Suprapubic skin (tissue), 4 donors: ENCODE results near the gene L1TD1. TPM values are rescaled to one million over a fixed set of nuclear protein-coding genes. Genes with fewer than 3 reads are reported as not detected.
"Not testable (repeated sequence)": the region's sequence is repeated elsewhere in the genome, so short reads cannot be mapped to it uniquely, and the experiment has no call there.

Source experiments
- DNase-seq, 2 donors: peaks; one replicate each; pipeline ENCODE4 v3.0.0-alpha.2; 2019; ENCODE audit warnings: low spot score in 2 of 2
- H3K27ac ChIP-seq: fragments of 200-600 bp; sonication (generic); one replicate; pipeline ENCODE4 v1.5.1; 2019
- H3K27me3 ChIP-seq: fragments of 200-600 bp; sonication (generic); one replicate; pipeline ENCODE4 v1.5.1; 2019
- H3K36me3 ChIP-seq: fragments of 200-600 bp; sonication (generic); one replicate; pipeline ENCODE4 v1.5.1; 2019
- H3K4me1 ChIP-seq: fragments of 200-600 bp; sonication (generic); one replicate; pipeline ENCODE4 v1.5.1; 2019
- H3K4me3 ChIP-seq: fragments of 200-600 bp; sonication (generic); one replicate; pipeline ENCODE4 v1.5.1; 2019; ENCODE audit warnings: mild to moderate bottlenecking
- H3K9me3 ChIP-seq: fragments of 200-600 bp; sonication (generic); one replicate; pipeline ENCODE4 v1.5.1; 2019
- CTCF ChIP-seq, 2 donors: fragments of 200-600 bp in 1 of 2; fragments of 450-650 bp in 1 of 2; sonication (generic) in 1 of 2; IDR thresholded peaks; one replicate each; pipeline ENCODE4 v1.5.1; 2016 to 2019; ENCODE audit warnings: antibody characterized with exemption in 2 of 2, mild to moderate bottlenecking in 1 of 2, moderate library complexity in 1 of 2
- EP300 ChIP-seq: sonication (generic); formaldehyde crosslinking; IDR thresholded peaks from one replicate; pipeline ENCODE4 v1.6.1; 2017; ENCODE audit warnings: antibody characterized with exemption
- POLR2A ChIP-seq, 2 donors: fragments of 450-650 bp; IDR thresholded peaks; one replicate each; pipeline ENCODE4 v1.6.1; 2017; ENCODE audit warnings: antibody characterized with exemption in 2 of 2, mild to moderate bottlenecking in 2 of 2, moderate library complexity in 2 of 2
- POLR2AphosphoS5 ChIP-seq, 3 donors: sonication (generic); formaldehyde crosslinking; IDR thresholded peaks; one replicate each; pipeline ENCODE4 v1.6.1; 2017; ENCODE audit warnings: antibody characterized with exemption in 3 of 3
- WGBS: methylation state at CpG from one replicate; pipeline ENCODE4 v1.1.5; 2018; 5-methylcytosine and 5-hydroxymethylcytosine counted together
- total RNA-seq, 4 donors: library from RNA; depleted of rRNA; stranded (reverse); fragments of >200 nt; gene quantifications; one replicate each; pipeline ENCODE4 v1.1.0, GENCODE V29; 2016

The L1TD1 gene
- total RNA-seq, 4 donors from 2014 or later = 0.16 TPM; not detected in 3

- WGBS = 79% methylated on average over 1 of the region's 1 CpG
- no peak overlapping the region for H3K27ac ChIP-seq
These were observed 17.0 kb upstream of the L1TD1 start for GRCh38 chr1:62177621-62178020.

GRCh38 chr1:62178372-62178771 is 16.3 kb upstream of the L1TD1 start:
- peak in 1 of 2 donors; percentile 48 for DNase-seq
- Histone ChIP-seq H3K27ac (no peak overlapping the region), H3K4me3 (no peak overlapping the region), H3K4me1 (peaks cover 12% of the 10 kb centered on the region), H3K9me3 (no peaks in the 10 kb centered on the region), H3K36me3 (no peaks in the 10 kb centered on the region), H3K27me3 (no peaks in the 10 kb centered on the region)
- 90% methylated on average over 7 of the region's 7 CpGs for WGBS
- TF ChIP-seq EP300 = no peak
- TF ChIP-seq CTCF (IDR thresholded peaks at IDR 0.05) = no peak
- no peak for TF ChIP-seq POLR2A (IDR thresholded peaks at IDR 0.05)
- no peak for TF ChIP-seq POLR2AphosphoS5 (IDR thresholded peaks at IDR 0.05)

More at GRCh38 chr1:62177621-62178020, 17.0 kb upstream of the L1TD1 start:
- TF ChIP-seq EP300 = no peak
- TF ChIP-seq CTCF (IDR thresholded peaks at IDR 0.05) = no peak
- no peak for TF ChIP-seq POLR2AphosphoS5 (IDR thresholded peaks at IDR 0.05)
- no peak for TF ChIP-seq POLR2A (IDR thresholded peaks at IDR 0.05)
- peaks cover 12% of the 10 kb centered on the region for H3K4me1 ChIP-seq
- no peaks in the 10 kb centered on the region for H3K27me3 ChIP-seq
- no peaks in the 10 kb centered on the region for H3K9me3 ChIP-seq
- H3K36me3 ChIP-seq = no peaks in the 10 kb centered on the region
- H3K4me3 ChIP-seq = no peak overlapping the region
- DNase-seq = no peak

- not testable (repeated sequence) for H3K27ac ChIP-seq, H3K36me3 ChIP-seq, DNase-seq, H3K4me3 ChIP-seq, H3K9me3 ChIP-seq, H3K27me3 ChIP-seq
- peaks cover 12% of the 10 kb centered on the region for H3K4me1 ChIP-seq
- WGBS = 44% methylated on average over 4 of the region's 4 CpGs
These were observed 14.6 kb upstream of the L1TD1 start for GRCh38 chr1:62180054-62180453.

- peak in 1 of 2 donors; percentile 26 for DNase-seq
- 36% methylated on average over 6 of the region's 6 CpGs for WGBS
- no peaks in the 10 kb centered on the region for H3K27me3 ChIP-seq
- peaks cover 12% of the 10 kb centered on the region for H3K4me1 ChIP-seq
- no peak for TF ChIP-seq EP300
- no peak for TF ChIP-seq POLR2A (IDR thresholded peaks at IDR 0.05)
- TF ChIP-seq CTCF (IDR thresholded peaks at IDR 0.05) = no peak
- TF ChIP-seq POLR2AphosphoS5 (IDR thresholded peaks at IDR 0.05) = no peak
- H3K36me3 ChIP-seq = no peaks in the 10 kb centered on the region
- no peak overlapping the region for H3K4me3 ChIP-seq
- H3K9me3 ChIP-seq = no peaks in the 10 kb centered on the region
- no peak overlapping the region for H3K27ac ChIP-seq
These were observed 14.0 kb upstream of the L1TD1 start for GRCh38 chr1:62180639-62181038.

- no peaks in the 10 kb centered on the region for H3K27me3 ChIP-seq
- WGBS = 85% methylated on average over 7 of the region's 7 CpGs
These were observed 13.1 kb upstream of the L1TD1 start for GRCh38 chr1:62181532-62181931.

GRCh38 chr1:62182157-62182556 is 12.5 kb upstream of the L1TD1 start:
- WGBS = 86% methylated on average over 8 of the region's 8 CpGs
- DNase-seq = peak in 1 of 2 donors; percentile 23
- not testable (repeated sequence) for H3K36me3 ChIP-seq, H3K27ac ChIP-seq, H3K4me3 ChIP-seq, H3K27me3 ChIP-seq, H3K9me3 ChIP-seq
- H3K4me1 ChIP-seq = peaks cover 12% of the 10 kb centered on the region

More at GRCh38 chr1:62181532-62181931, 13.1 kb upstream of the L1TD1 start:
- H3K36me3 ChIP-seq = no peaks in the 10 kb centered on the region
- no peak overlapping the region for H3K27ac ChIP-seq
- no peak overlapping the region for H3K4me3 ChIP-seq
- no peaks in the 10 kb centered on the region for H3K9me3 ChIP-seq
- peaks cover 12% of the 10 kb centered on the region for H3K4me1 ChIP-seq
- TF ChIP-seq EP300 = no peak
- no peak for TF ChIP-seq CTCF (IDR thresholded peaks at IDR 0.05)
- no peak for TF ChIP-seq POLR2AphosphoS5 (IDR thresholded peaks at IDR 0.05)
- no peak for TF ChIP-seq POLR2A (IDR thresholded peaks at IDR 0.05)
- peak in 1 of 2 donors; percentile 24 for DNase-seq

- WGBS = 67% methylated on average over 11 of the region's 11 CpGs
- H3K4me1 ChIP-seq = peaks cover 12% of the 10 kb centered on the region
- not testable (repeated sequence) for H3K9me3 ChIP-seq, H3K4me3 ChIP-seq, H3K36me3 ChIP-seq, H3K27me3 ChIP-seq, H3K27ac ChIP-seq
- DNase-seq = peak in 1 of 2 donors; percentile 44
These were observed 11.3 kb upstream of the L1TD1 start for GRCh38 chr1:62183164-62184020.
